ENCODE measurements around the gene NUBP2.
A peak's percentile ranks its signal among the peaks of the same experiment; 100 is the strongest.

The NUBP2 gene

GRCh38 chr16:1826691-1827573 lies 44.2 kb downstream of the NUBP2 start, which contains the start of the genes FAHD1 and HAGH (continued):
- TF ChIP-seq TSHZ2 (CRISPR knock-in tag; IDR thresholded peaks at IDR 0.05) (0 out of 2 replicates have a peak, but pooled peaks have one; percentile 36), ZNF70 (CRISPR knock-in tag; IDR thresholded peaks at IDR 0.05) (no peak), TOX (CRISPR knock-in tag; IDR thresholded peaks at IDR 0.05; ENCODE audit: borderline replicate concordance) (no peak), ISL1 (CRISPR knock-in tag; IDR thresholded peaks at IDR 0.05) (no peak)
- TF ChIP-seq, protein P1, sequence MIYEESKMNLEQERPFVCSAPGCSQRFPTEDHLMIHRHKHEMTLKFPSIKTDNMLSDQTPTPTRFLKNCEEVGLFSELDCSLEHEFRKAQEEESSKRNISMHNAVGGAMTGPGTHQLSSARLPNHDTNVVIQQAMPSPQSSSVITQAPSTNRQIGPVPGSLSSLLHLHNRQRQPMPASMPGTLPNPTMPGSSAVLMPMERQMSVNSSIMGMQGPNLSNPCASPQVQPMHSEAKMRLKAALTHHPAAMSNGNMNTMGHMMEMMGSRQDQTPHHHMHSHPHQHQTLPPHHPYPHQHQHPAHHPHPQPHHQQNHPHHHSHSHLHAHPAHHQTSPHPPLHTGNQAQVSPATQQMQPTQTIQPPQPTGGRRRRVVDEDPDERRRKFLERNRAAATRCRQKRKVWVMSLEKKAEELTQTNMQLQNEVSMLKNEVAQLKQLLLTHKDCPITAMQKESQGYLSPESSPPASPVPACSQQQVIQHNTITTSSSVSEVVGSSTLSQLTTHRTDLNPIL (CRISPR knock-in tag; IDR thresholded peaks at IDR 0.05; ENCODE audit: low read depth), result no peak

DNA sequence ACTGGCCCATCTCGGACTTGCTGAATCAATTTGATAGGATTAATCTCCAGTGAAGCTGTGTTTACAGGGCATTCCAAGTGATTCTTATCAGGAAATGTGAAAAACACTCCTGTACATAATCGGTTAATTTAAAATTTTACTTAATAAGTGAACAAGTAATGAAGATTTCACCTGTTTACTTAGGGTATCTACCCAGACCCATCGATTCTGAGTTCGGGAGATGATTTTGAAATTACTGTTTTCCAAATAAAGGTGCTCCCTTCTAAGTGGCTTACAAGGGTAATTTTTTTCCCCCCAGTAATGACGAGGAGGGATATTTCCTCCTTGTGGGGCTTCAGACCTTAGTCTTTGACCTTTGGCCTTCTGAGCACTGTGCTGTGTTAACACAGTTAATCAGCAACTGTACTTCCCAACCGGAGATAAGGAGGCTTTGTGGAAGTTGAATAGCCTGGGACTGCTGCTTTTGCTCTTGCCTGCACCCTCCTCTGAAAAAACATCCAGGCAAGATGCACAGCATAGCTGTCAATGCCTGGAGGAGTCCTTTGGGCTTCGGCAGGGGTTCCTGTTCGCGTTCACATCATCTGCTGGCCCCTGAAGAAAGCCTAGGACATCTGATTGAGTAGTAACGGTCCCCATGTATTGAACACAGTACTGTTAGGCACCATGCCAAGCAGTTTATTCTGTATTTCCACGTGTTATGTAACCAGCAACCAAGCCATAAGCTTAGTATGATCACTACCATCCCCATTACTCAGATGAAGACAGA lies 46.1 kb downstream of the NUBP2 start:
- ATAC-seq, result no peak
- TF ChIP-seq BACH2 (CRISPR knock-in tag; IDR thresholded peaks at IDR 0.05; ENCODE audit: borderline replicate concordance) (no peak), ARNTL (CRISPR knock-in tag; IDR thresholded peaks at IDR 0.05; ENCODE audit: borderline replicate concordance, low read depth) (no peak)

GRCh38 chr16:1830213-1830612 lies 47.5 kb downstream of the NUBP2 start:
- no peak for TF ChIP-seq BACH2 (CRISPR knock-in tag; IDR thresholded peaks at IDR 0.05; ENCODE audit: borderline replicate concordance)
- TF ChIP-seq ZC3H10 (CRISPR knock-in tag; IDR thresholded peaks at IDR 0.05), result no peak
- TF ChIP-seq TCF4 (CRISPR knock-in tag; IDR thresholded peaks at IDR 0.05; ENCODE audit: borderline replicate concordance), result no peak
- no peak for TF ChIP-seq ZFP30 (CRISPR knock-in tag; IDR thresholded peaks at IDR 0.05)
- no peak for TF ChIP-seq ARNTL (CRISPR knock-in tag; IDR thresholded peaks at IDR 0.05; ENCODE audit: borderline replicate concordance, low read depth)
- TF ChIP-seq GLIS3 (CRISPR knock-in tag; IDR thresholded peaks at IDR 0.05), result no peak
- no peak for TF ChIP-seq TSHZ2 (CRISPR knock-in tag; IDR thresholded peaks at IDR 0.05)
- no peak for TF ChIP-seq ISL1 (CRISPR knock-in tag; IDR thresholded peaks at IDR 0.05)
- no peak for TF ChIP-seq ZNF70 (CRISPR knock-in tag; IDR thresholded peaks at IDR 0.05)
- TF ChIP-seq, protein P2, sequence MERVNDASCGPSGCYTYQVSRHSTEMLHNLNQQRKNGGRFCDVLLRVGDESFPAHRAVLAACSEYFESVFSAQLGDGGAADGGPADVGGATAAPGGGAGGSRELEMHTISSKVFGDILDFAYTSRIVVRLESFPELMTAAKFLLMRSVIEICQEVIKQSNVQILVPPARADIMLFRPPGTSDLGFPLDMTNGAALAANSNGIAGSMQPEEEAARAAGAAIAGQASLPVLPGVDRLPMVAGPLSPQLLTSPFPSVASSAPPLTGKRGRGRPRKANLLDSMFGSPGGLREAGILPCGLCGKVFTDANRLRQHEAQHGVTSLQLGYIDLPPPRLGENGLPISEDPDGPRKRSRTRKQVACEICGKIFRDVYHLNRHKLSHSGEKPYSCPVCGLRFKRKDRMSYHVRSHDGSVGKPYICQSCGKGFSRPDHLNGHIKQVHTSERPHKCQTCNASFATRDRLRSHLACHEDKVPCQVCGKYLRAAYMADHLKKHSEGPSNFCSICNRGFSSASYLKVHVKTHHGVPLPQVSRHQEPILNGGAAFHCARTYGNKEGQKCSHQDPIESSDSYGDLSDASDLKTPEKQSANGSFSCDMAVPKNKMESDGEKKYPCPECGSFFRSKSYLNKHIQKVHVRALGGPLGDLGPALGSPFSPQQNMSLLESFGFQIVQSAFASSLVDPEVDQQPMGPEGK (CRISPR knock-in tag; IDR thresholded peaks at IDR 0.05; ENCODE audit: borderline replicate concordance), result no peak
- TF ChIP-seq TOX (CRISPR knock-in tag; IDR thresholded peaks at IDR 0.05; ENCODE audit: borderline replicate concordance), result no peak
- TF ChIP-seq RARB (CRISPR knock-in tag; IDR thresholded peaks at IDR 0.05), result no peak
- no peak for TF ChIP-seq ZFP3 (CRISPR knock-in tag; IDR thresholded peaks at IDR 0.05)
- TF ChIP-seq, protein P1 (CRISPR knock-in tag; IDR thresholded peaks at IDR 0.05; ENCODE audit: low read depth), result no peak
- no peak for TF ChIP-seq OSR1 (CRISPR knock-in tag; IDR thresholded peaks at IDR 0.05)
- no peak for TF ChIP-seq ESRRG (CRISPR knock-in tag; IDR thresholded peaks at IDR 0.05)
- no peak for TF ChIP-seq SNAI2 (CRISPR knock-in tag; IDR thresholded peaks at IDR 0.05)
- ATAC-seq, result no peak
